ENCODE results near the gene RASD2.
"Not testable (repeated sequence)": the region's sequence is repeated elsewhere in the genome, so short reads cannot be mapped to it uniquely, and the experiment has no call there.

The RASD2 gene

GRCh38 chr22:35498026-35498800 lies 42.4 kb upstream of the RASD2 start:
- no peak for TF ChIP-seq CTCF (IDR thresholded peaks at IDR 0.05; ENCODE audit: insufficient read depth, low read length, missing control alignments)
- ChIA-PET CTCF (interaction anchor here (0.7 kb wide), 1 partner anchor 9 kb away, joined by 3 read pairs; no protein-coding TSS in a partner anchor), POLR2A (no interaction called here)
- no peak for DNase-seq (ENCODE audit: low read depth, low spot score)
- no peak overlapping the region for H3K4me3 ChIP-seq (ENCODE audit: low read depth, low read length)

- CTCF ChIA-PET: interaction anchor here (0.6 kb wide), 1 partner anchor 8 kb away, joined by 3 read pairs; no protein-coding TSS in a partner anchor
- POLR2A ChIA-PET: no interaction called here
- H3K4me3 ChIP-seq (ENCODE audit: low read depth, low read length): no peak overlapping the region
- DNase-seq (ENCODE audit: low read depth, low spot score): no peak
- TF ChIP-seq CTCF (IDR thresholded peaks at IDR 0.05; ENCODE audit: insufficient read depth, low read length, missing control alignments): no peak
Observed at GRCh38 chr22:35502836-35503235, 37.8 kb upstream of the RASD2 start.

- H3K4me3 ChIP-seq (ENCODE audit: low read depth, low read length): no peak overlapping the region
- no peak for DNase-seq (ENCODE audit: low read depth, low spot score)
- CTCF ChIA-PET: no interaction called here
- no peak for TF ChIP-seq CTCF (IDR thresholded peaks at IDR 0.05; ENCODE audit: insufficient read depth, low read length, missing control alignments)
- POLR2A ChIA-PET: no interaction called here
Observed at GRCh38 chr22:35505399-35506258, 35.0 kb upstream of the RASD2 start.

GRCh38 chr22:35506259-35506570 lies 34.4 kb upstream of the RASD2 start:
- TF ChIP-seq CTCF (IDR thresholded peaks at IDR 0.05; ENCODE audit: insufficient read depth, low read length, missing control alignments): no peak
- ChIA-PET CTCF (no interaction called here), POLR2A (no interaction called here)
- no peak overlapping the region for H3K4me3 ChIP-seq (ENCODE audit: low read depth, low read length)
- no peak for DNase-seq (ENCODE audit: low read depth, low spot score)

GRCh38 chr22:35507851-35508250 lies 32.8 kb upstream of the RASD2 start:
- DNase-seq (ENCODE audit: low read depth, low spot score); H3K4me3 ChIP-seq (ENCODE audit: low read depth, low read length); POLR2A ChIA-PET: not testable (repeated sequence)
- CTCF ChIA-PET: interaction anchor here (1.5 kb wide), 1 partner anchor 10 kb away, joined by 3 read pairs; no protein-coding TSS in a partner anchor

- POLR2A ChIA-PET: no interaction called here
- TF ChIP-seq CTCF (IDR thresholded peaks at IDR 0.05; ENCODE audit: insufficient read depth, low read length, missing control alignments): no peak
- no peak for DNase-seq (ENCODE audit: low read depth, low spot score)
- CTCF ChIA-PET: interaction anchor here (2.1 to 2.8 kb wide), 3 partner anchors 29 to 79 kb away, joined by 5 to 8 read pairs (median 7); no protein-coding TSS in a partner anchor
- H3K4me3 ChIP-seq (ENCODE audit: low read depth, low read length): no peak overlapping the region
Observed at GRCh38 chr22:35509451-35509850, 31.2 kb upstream of the RASD2 start.

Measured in AG04449 (cell line).